NCI-H2196 (cell line): ENCODE measurements around the gene CETN1.

Experiments
- DNase-seq: peaks from one replicate; lab custom pipeline; 2025; ENCODE audit not compliant: unreplicated experiment; lab: John Stamatoyannopoulos, UW

CETN1 gene

DNA sequence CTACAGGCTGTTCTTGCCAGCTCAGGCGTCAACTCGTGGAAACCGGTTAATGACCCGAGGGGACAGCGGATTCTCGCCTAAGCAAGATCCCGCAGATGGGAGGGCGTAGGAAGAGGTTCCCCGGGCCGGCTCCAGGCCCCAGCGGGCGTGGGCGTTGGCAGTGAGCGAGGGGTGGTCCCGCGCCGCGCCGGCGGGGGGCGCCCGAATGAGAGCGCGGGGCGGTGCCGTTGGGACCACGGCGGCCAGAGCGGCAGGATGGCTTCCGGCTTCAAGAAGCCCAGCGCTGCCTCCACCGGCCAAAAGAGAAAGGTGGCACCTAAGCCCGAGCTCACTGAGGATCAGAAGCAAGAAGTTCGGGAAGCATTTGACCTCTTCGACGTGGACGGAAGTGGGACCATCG is at the start of gene CETN1:
CETN1 (plus strand) TSS at position 227 of the 400 bp plus-strand sequence; CDS start at position 256, 29 bp downstream.
- DNase-seq: no peak

DNA sequence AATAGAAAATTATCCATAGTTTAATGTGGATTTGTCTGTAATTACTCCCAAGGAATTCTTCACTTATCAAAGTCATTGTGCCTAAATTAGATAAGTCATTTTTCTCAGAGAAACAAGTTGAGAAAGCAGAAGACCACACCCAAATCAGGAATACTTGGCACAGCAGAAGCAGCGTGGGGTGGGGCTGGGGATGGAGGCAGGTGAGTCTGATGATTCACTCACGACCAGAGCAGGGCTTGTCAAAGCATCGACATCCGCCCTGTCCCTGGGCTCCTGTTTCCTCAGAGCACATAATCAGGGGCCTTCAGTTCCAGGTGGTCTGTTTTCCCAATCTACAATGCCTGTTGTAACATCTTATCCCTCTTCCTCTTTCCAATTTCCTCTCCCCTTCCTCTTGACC is 48.2 kb upstream of the CETN1 start:
- DNase-seq: no peak

DNA sequence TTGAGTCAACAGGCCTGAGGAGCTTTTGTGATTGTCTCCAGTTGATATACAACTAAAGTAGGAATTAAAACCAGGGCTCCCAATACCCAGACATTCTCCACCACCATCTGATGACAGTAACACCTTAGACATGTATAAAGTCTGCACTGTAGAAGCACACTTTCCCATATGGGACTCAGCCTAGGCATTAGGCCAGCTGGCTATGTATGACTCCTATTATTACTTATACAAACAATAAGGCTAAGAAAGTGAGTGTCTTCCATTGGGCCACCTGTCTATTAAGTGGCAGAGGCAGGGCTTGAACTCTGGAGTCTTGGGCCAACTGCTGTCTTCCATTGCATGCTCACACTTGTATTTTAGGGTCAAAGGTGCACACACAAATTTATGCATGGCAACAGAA is 47.5 kb upstream of the CETN1 start:
- no peak for DNase-seq

DNA sequence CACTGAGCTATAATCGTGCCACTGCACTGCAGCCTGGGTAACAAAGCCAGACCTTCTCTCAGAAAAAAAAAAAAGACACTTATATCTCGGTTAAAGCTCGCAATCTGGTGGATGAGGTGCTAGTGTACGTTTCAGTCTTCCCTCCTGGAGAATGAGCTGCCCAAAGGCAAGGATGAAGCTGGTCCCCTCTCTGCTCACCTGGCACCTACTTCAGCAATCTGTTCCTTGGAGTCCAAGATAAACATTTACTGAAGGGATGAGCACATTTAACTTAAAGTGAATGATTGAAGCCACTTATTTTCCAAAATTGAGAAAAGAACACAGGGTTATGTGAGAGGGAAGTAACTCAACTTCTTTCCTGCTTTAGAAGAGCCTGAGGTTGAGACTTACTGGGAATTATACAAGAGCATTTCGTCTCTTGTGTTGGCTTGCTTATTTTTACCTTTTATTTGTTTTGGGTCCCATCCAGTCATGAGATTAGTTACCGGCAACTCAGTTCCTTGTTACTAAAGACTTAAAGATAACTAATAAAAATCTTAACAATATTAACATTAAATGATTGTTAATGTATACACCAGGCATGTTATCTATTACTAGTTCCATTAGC is 46.1 kb upstream of the CETN1 start:
- DNase-seq: no peak

DNA sequence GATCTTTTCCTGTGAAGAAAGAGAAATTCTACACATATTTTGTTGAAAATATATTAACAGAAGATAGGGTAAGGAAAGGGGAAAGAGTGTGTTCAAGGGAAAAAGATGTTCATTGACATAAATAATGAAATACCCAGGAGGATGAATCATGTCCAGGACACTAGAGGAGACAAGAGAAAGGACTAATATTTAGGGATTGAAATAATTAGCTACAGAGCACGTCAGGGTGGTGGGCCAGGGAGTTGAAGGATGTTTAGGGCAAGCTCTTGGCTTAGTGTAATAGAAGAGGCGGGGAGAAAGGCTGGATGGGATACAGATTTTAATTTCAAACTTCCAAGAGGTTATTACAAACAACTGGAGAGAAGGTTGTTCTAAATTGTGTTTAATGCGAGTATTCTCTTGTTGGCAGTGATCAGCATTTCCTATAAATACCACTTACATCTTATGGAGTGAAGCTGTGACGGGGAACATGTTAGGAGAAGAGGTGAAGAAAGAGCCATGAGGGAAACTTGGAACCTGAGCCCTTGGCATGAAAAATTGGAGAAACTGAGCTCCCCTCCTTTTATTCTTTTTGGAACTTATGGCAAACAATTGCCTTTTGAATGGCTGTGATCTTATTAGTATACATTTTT is 36.6 kb upstream of the CETN1 start:
- no peak for DNase-seq

DNA sequence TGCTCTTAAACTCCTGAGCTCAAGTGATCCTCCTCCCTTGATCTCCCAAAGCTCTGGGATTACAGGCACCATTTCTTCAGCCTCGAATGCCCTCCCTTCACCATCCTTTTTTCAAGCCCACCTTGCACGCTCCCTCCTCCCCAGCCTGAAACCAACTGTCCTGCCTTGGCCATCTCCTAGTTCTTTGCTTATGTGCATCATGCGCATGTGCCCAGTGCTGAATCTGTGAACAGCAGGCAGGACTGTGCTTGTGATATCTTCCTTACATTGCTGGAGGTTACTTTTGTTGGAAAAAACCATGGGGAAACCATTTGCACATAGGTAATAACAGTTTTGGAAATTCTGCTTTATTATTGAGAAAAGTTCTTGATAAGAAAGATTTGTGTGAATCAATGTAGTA is 30.2 kb upstream of the CETN1 start:
- no peak for DNase-seq

DNA sequence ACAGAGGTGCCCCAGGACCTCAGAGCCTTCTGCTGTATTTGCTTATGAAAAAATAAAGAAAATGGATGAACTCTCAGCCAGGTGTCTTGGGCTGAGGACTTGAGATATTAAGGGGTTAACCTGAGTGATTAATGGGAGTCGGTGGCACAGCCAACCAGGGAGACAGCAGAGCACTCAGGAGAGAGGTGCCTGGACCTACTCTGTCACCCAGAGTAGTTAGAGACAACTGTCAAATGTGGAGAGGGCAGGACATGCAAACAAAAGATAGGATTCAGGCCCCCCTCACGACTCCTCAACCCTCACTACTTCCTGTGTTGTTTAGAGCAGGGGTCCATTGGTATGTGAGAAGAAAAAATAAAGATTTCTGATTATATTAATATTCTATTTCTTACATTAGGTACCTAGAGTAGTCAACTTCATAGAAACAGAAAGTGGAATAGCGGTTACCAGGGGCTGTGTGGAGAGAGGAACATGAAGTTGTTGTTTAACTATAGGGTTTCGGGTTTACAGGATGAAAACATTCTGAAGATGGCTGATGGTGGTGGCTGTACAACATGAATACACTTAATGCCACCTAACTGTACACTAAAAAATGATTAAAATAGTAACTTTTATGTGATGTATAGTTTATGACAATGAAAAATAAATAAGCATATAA is 28.6 kb upstream of the CETN1 start:
- DNase-seq: no peak

DNA sequence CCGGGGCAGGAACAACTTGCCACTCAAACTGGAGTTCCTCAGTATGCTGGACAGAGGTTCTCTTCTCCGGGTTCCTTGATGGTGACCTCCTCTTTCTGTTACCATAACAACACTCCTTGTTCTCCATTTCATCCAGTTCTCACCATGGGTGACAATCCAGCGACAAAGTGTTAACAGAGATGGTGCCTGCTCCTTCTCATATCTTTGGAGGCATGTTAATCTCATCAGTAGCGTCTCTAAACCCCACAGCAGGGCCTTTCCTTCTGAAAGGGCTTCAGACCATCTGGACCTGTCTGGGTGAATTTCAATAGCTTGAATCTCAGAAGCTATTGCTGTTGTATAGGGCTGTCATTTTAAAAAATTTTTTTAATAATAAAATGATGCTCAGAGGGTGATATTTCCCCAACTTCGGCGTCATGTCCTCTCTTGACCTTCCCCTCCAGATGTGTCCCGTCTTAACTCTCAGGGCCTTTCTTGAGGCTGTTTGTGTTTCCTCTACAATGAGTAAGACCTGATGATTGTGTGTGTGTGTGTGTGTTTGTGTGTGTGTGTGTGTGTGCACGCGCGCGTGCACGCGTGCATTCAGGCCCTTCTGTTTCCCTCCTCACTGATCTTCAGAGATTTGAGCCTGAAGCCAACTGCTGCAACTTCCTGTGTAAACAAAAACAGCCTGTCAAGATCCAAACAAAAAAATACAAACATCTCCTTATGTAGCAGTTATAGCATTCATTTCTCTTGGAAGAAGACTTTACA is 24.3 kb upstream of the CETN1 start:
- DNase-seq: no peak

DNA sequence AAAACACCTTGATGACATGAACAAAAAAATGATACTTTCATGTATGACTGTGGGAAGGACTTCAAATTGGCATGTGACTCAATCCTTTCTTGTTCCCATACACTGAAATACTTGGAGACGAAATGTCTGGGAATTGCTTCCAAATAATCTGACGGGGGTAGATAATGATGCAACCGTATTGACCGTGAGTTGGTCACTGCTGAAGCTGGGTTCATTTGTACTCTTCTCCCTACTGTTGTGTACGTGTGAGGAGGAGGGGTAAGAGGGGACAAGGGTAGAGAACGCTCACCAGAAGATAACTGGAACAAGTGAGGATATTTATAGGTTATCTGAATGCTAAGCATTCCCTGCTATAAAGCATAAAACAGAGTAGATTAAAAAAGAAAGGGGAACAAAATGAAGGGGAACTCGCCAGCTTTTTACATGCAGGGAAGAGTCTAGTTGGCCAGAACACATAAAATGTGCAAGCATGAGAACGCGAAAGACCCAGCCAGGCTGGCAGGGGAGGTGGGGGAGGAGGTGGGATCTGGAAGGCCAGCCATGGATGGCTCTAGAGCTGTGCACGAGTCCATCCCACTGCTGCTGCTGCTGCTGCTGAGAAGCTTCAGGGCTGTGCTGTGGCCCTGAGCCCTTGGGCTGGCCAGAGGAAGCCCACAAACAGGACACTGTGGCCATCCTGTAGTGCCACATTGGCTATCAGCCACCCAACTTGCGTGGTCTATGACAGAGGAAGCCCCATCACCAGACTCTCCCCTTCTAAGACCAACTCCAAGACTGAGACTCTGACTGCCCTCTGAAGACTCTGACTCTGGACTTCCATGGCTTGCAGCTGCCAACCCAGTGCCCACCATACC is 15.2 kb upstream of the CETN1 start:
- no peak for DNase-seq

DNA sequence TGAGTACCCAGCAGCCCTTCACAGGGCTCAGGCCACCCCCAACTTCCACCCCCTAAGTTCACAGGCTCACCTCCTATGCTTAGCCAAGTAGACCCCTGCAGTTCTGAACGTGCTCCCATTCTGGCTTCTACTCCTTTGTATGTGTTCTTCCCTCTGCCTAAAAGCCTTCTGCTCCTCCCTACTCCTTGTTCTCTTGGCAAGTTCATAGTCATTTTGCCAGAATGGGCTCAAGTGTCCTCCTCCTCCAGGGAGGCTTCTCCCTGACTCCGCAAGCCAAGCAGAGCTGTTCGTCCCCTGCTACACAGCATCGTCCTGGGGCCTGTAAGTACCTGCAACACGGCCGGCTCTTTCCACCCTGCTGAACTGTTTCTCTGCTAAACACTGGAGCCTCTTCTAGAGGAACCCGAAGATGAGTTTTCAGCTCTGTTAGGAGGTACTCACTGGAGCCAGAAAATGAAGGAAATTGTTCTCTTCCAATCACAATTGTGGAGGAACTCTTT is 14.6 kb upstream of the CETN1 start:
- no peak for DNase-seq

DNA sequence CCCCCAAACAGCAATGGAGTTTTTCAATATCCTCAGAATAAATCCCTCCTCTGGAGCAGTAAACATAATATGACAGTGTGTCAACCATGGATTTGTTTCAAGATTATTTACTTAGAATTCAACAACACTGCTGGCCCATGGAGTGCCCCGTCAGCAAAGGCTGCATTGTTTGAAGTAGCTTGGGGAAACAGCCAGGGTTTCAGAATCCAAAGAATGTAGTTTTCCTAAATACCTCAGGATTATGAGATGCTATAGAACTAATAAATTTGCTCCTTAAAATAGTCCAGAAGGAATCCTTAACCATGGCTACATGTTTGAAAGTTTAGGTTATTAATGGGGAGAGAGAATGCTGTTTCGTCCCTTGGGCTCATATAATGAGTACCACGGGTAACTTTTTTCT is 13.1 kb upstream of the CETN1 start:
- no peak for DNase-seq

DNA sequence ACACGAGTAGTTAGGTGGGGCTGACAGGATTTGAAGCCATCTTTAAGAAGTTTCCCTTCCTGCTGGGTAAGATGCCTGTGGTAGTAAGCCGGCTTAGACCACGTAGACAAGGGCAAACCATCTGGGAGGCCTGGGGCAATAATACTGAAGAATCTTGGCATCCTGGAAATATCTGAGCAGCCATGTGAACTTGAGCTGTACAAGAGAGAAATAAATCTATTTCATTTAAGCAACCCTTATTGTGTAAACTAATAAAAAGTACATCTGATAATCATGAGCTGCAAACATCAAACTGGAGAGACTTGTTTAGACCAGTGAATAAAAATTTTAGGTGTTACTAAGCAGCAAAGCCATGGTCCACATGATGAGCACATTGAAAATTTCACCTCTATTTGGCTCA is 11.4 kb upstream of the CETN1 start:
- DNase-seq: no peak

DNA sequence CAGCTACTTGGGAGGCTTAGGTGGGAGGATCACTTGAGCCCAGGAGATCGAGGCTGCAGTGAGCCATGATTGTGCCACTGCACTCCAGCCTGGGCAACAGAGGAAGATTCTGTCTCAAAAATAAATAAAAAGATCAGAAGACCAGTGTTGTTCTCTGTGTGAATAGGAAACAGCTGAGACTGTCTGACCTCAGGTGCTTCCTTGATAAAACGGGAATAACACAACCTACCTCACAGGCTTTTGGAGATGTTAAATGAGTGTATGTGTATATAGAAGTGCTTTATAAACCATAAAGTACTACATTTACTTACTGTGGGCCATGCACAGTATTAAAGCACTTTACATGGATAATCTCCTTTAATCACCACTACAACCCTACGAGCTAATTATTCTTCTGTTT is 9.9 kb upstream of the CETN1 start:
- no peak for DNase-seq

DNA sequence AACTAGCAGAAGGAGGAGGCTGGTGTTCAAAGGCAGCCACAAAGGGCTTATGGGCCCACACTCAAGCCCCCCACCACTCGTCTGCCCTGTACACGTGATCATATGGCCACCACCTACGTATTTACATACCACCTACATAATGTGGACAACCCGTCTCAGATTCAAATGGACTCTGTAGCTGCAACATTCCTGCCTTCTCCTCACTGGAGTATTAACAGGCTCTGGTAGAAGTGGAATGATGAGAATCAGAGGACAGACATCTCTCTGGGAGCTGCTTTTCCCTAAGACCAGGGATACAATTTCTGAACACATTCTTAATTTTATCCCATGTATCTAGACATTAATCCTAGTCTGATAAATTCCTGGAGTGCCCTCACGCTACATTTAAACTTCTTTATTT is 9.5 kb upstream of the CETN1 start:
- no peak for DNase-seq

DNA sequence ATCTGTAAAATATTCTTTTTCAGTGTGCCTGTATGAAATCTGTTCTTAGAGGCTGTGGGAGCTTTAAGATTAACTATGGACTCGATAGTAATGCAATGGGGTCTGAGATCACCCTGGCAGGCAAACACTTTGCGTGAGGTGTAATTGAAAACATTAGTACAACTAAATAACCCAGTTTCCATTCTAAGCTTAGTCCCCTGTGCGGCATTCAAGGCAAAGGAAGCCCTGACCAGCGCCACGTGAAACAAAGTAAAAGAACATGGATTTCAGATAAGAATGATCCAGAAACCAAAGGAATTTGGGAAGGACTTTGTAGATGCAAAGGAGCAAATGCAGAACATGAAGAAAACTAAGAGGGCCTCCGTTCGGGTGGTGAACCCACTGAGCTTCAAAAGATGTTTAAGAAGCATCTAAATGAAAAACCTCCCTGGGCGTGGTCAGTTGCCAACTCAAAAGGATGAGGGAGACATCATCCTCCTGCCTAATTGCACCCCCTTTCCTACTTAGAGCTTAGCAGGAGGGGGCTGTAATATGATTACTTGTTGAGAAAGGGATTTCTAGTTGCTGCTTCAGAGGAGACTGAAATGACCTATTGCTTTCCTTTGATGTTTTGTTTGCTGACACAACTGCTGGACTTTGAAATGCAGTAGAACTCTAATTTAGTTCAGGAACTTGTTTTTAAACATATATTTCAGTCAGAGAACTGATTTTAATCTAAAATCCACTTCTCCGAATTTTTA is 7.9 kb upstream of the CETN1 start:
- no peak for DNase-seq

DNA sequence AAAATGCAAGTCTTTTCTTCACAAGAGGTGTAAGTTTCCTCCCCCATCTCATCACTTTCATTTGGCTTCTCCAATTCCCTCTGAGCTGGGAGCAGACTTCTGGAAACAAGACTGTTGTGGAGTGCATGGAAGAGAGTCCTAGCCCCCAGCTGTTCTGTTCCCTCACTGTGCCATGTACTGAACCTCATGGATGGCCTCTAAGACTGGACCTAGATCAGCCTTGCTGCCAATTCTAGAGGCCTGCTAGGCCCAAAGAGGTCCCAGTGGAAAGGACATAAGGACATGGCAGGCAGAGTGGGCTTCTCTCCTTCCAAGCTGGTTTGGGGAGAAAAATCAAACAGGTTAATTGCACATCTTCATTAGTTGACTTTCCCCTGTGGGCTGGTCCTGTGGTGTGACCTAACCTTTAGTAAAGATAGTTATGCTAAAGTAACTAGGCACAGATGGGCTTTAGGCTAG is 7.3 kb upstream of the CETN1 start:
- no peak for DNase-seq

DNA sequence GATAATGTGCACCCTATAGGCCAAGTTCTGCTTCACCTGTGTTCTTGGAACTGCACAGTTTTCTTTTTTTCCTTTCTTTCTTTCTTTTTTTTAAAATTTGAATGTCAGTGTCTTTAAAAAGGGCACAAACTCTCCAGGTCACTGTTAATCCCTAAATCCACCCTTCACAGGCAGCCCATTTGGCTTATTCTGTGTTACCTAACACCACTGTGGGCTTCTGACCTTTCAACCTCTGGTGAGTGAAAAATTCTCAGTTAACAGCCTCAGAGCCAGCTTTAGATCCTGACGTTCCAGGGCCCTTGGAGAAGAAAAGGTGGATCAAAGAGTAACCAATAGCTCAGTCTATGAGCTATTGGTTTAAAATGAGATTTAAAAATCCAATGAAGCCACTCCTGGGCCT is 6.8 kb upstream of the CETN1 start:
- no peak for DNase-seq

DNA sequence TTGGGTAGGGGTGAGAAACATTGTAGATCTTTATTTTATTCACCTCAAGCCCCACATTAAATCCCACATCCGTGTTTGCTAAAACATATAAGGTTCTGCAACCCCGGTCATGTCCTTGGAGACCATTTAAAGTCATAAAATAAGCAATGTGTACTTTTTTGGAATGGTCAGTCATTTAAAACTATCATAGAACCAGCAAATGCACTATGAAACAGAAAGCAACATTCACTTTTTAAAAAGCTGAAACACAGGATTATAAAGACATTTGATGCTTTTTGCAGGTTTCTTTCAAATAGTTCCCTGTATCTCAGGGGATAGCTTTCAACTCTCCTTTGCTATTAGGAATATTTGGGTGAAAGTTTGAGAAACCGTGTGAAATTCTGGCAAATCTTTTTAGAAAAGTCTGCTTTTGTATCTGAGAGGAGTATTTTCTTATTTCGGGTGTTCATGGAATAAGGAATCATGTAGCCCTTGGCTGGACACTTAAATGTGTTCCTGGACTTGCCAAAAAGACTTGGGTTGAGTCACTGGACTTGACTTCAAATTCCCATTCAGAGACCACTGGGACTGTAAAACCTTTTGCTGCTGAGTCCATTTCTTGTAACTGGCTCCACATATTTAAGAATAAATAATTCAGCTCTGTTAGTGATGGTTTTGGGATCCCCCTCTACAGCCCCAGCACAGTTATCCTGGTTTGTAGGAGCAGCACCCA is 5.9 kb upstream of the CETN1 start:
- no peak for DNase-seq

DNA sequence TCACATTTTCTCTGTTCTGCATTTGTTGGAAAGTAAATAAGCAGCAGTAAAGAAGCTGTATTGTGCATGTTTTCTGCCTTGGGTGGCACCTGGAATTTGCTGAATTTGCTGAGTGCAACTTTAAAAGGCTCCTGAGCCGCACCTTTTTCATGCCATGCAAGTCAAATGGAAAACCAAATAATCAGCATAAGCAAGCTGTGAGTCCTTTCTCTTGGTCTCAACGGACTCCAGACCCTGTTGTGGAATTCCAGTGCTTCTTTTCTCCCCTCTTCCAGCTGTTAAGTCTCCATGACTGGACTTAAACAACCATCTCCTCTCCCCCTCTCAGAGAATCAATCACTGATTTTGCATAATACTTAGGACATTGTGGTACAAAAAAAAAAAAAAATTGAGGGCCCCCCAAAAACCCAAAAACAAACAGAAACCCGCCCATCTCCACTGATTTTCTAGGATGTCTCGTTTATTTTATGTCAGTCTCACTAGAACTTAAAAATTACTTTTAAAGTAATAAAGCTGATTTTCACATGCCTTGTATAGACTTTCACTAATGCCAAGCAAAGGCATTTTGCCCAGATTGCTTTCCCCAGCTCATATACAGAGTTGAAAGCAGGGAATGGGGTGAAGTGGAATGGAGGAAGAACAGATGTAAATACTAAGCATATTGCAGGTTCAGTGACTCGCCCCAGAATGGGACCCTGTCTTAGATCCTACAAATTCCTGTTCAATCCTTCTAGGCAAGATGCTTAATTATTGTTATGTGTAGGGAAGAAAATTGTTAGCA is 5.1 kb upstream of the CETN1 start:
- no peak for DNase-seq
